Measurements from ENCODE around the gene STMN3.

DNA sequence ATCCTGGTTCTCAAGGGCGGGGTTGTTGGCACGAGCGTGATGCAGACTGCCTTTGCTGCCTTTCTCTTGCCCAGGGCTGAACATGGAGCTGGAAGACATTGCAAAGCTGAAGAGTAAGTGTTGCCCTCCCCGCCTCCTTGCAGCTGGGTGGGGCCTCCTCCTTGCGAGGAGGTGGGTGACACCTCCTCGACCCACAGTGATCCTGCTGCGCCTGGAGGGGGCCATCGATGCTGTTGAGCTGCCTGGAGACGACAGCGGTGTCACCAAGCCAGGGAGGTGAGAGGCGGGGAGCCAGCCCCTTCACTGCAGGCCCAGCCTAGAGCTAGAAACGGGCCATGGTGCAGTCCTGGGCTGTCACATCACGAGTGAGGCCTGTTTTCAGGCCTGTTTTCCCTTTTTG, 24.8 kb upstream of the STMN3 start:
- TF ChIP-seq, protein P1, sequence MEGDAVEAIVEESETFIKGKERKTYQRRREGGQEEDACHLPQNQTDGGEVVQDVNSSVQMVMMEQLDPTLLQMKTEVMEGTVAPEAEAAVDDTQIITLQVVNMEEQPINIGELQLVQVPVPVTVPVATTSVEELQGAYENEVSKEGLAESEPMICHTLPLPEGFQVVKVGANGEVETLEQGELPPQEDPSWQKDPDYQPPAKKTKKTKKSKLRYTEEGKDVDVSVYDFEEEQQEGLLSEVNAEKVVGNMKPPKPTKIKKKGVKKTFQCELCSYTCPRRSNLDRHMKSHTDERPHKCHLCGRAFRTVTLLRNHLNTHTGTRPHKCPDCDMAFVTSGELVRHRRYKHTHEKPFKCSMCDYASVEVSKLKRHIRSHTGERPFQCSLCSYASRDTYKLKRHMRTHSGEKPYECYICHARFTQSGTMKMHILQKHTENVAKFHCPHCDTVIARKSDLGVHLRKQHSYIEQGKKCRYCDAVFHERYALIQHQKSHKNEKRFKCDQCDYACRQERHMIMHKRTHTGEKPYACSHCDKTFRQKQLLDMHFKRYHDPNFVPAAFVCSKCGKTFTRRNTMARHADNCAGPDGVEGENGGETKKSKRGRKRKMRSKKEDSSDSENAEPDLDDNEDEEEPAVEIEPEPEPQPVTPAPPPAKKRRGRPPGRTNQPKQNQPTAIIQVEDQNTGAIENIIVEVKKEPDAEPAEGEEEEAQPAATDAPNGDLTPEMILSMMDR (IDR thresholded peaks at IDR 0.05), result no peak
- no peak for TF ChIP-seq POLR2AphosphoS5 (IDR thresholded peaks at IDR 0.05; ENCODE audit: insufficient read depth in 1 of 2, low read depth in 1 of 2)

All from vagina (tissue), 2 donors.